ENCODE data around the gene IQCE. TPM values are rescaled to one million over a fixed set of nuclear protein-coding genes. Genes with fewer than 3 reads are reported as not detected.

Gene IQCE
- total and polyA plus RNA-seq, 2 donors from 2014 or later: 6.1 to 27.8 TPM

DNA sequence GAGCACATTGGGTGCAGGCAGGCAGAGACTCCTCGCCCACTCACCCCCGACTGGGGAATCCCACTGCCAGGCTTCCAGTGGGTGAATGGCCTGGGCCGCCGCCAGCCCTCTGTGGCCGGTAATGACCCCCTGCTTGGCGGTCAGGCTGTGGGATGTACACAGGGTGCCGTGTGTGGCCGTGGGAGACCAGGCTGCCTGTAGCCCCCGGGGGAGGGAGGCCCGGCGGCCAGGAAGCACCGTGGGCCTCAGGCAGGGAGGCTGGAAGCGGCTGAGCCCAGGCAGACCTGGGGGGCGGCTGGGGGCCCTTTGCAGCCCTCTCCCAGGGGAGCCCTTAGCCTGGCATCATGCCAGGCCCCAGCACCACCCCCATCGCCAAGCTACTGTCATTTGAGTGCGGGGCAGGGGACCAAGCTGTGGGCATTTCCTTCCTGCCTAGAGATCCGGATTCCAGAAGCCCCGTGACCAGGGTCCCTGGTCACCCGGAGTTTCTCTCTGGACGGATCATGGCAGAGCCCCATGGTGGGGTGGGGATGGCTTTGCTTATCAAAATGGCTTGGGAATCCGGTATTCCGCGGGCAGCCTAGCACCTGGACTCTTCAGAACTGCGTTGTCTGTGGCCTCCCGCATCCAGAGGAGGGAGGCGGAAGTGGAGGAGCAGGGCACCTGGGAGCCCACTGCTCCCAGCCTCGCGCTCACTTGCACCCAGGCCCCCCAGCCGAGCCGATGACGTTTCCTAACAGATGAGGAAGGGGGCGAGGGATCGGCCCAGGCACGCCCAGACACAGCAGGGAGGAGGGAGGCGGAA, 74.2 kb downstream of the IQCE start:
- H3K36me3 ChIP-seq (ENCODE audit: control insufficient read depth in 2 of 3, insufficient read depth in 3 of 3, low read length in 3 of 3): no peaks in the 10 kb centered on the region
- intact Hi-C loops (cut with DNase I): no loop called here
- H3K9me3 ChIP-seq (ENCODE audit: control insufficient read depth in 2 of 3, insufficient read depth in 1 of 3, low read length in 3 of 3): no peaks in the 10 kb centered on the region
- peaks cover 0 to 49% (median 31%) of the 10 kb centered on the region in 3 donors for H3K4me1 ChIP-seq (ENCODE audit: control insufficient read depth in 2 of 3, insufficient read depth in 2 of 3, low read depth in 1 of 3, low read length in 3 of 3)
- peak overlapping the region; percentile 53 to 88 (median 68) for H3K4me3 ChIP-seq (ENCODE audit: low read length in 3 of 3)
- peak; percentile 64 to 89 (median 81) for DNase-seq
- H3K27me3 ChIP-seq (ENCODE audit: control insufficient read depth, insufficient read depth, low read length): no peaks in the 10 kb centered on the region
- H3K27ac ChIP-seq (ENCODE audit: low read depth in 2 of 2, low read length in 2 of 2): peak overlapping the region; percentile 64 to 94
- no peak for FAIRE-seq
- H3K9ac ChIP-seq (ENCODE audit: low read length in 3 of 3): peak overlapping the region; percentile 58 to 93 (median 78)
- TF ChIP-seq, protein P1, sequence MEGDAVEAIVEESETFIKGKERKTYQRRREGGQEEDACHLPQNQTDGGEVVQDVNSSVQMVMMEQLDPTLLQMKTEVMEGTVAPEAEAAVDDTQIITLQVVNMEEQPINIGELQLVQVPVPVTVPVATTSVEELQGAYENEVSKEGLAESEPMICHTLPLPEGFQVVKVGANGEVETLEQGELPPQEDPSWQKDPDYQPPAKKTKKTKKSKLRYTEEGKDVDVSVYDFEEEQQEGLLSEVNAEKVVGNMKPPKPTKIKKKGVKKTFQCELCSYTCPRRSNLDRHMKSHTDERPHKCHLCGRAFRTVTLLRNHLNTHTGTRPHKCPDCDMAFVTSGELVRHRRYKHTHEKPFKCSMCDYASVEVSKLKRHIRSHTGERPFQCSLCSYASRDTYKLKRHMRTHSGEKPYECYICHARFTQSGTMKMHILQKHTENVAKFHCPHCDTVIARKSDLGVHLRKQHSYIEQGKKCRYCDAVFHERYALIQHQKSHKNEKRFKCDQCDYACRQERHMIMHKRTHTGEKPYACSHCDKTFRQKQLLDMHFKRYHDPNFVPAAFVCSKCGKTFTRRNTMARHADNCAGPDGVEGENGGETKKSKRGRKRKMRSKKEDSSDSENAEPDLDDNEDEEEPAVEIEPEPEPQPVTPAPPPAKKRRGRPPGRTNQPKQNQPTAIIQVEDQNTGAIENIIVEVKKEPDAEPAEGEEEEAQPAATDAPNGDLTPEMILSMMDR (IDR thresholded peaks at IDR 0.05; ENCODE audit: borderline replicate concordance, extremely low read depth, insufficient read depth): no peak

DNA sequence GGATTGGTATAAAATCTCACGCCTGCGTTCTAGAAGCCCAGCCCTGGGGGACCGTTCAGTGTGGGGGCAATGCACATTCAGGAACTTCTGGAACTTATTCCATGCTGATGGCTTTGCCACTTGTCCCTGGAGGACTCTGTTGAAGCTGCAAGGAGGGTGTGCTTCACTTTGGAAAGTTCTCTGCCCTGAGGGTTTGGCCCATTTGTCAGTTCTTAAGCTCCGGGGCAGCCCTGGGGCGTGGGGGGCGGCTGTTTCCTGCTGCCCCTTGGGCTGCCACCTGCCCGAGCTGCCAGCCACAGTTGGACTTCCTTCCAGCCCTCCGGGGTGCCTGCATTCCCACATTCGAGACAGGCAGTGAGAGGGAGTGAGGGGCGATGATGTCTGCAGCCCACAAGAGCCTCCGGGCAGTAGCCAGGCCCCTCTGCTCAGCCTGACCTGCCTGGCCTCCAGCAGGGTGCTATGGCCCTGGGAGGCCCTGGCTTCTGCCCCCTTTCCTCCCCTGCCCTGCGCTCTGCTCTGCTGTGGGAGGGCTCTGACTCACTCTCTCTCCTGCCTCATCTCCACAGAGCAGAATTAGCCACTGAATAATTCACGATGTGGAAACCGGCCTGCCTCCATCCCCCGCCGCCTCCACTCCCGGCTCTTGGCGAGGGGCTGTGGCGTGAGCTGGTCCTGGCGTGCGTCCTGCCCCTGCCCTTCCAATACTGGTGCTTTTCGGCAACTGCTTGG, 74.9 kb downstream of the IQCE start:
- Histone ChIP-seq H3K27ac (ENCODE audit: low read depth in 2 of 2, low read length in 2 of 2) (peak overlapping the region; percentile 64 to 94), H3K9me3 (ENCODE audit: control insufficient read depth in 2 of 3, insufficient read depth in 1 of 3, low read length in 3 of 3) (no peaks in the 10 kb centered on the region), H3K4me3 (ENCODE audit: low read length in 3 of 3) (peak overlapping the region; percentile 53 to 88 (median 68)), H3K4me1 (ENCODE audit: control insufficient read depth in 2 of 3, insufficient read depth in 2 of 3, low read depth in 1 of 3, low read length in 3 of 3) (peaks cover 0 to 53% (median 31%) of the 10 kb centered on the region in 3 donors), H3K9ac (ENCODE audit: low read length in 3 of 3) (peak overlapping the region; percentile 20 to 93 (median 57)), H3K27me3 (ENCODE audit: control insufficient read depth, insufficient read depth, low read length) (no peaks in the 10 kb centered on the region), H3K36me3 (ENCODE audit: control insufficient read depth in 2 of 3, insufficient read depth in 3 of 3, low read length in 3 of 3) (no peaks in the 10 kb centered on the region)
- no peak for FAIRE-seq
- intact Hi-C loops (cut with DNase I): no loop called here
- TF ChIP-seq, protein P1 (IDR thresholded peaks at IDR 0.05; ENCODE audit: borderline replicate concordance, extremely low read depth, insufficient read depth): no peak
- DNase-seq: peak in 2 of 5 donors; percentile 71 to 88

DNA sequence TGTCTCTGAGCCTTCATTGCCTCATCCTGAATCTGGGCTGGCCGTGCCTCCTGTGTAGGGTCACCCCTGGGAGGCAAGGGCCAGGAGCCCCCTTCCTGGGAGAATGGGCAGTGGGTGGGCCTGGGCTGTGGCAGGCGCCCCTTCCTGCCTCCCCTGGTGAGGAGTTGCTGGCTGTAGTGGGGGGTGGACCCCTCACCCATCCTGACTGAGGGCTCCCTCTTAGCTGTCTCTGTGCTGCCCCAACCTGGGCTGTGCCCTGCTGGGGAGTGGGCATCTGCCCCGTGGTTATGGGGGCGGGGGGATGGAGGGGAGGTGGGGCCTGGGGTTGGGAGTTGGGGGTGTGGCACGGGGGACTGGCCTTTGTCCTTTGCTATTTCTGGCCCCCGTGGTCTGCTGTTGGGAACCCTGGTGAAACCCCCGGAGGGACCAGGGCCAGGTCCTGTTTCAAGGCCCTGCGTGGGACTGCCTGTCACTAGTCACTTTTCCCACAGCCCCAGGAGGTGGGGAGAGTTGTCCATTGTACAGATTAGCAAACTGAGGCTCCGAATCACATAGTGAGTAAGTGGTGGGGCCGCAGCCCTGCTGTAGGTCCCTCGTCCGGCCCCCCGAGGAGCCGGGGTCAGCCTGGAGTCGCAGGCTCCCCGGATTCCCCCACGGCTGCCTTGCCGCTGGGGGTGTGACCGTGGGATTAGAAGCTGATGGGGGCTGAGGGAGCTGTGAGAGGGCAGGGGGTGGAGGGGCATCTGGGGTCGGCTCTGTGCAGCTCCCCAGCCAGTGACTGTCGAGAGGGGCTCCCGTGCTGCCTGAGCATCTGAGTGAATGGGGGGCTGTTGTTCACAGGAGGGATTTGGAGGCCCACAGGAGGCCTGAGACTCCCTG, 75.7 kb downstream of the IQCE start:
- intact Hi-C loops (cut with DNase I): no loop called here
- Histone ChIP-seq H3K4me1 (ENCODE audit: control insufficient read depth in 2 of 3, insufficient read depth in 2 of 3, low read depth in 1 of 3, low read length in 3 of 3) (peaks cover 0 to 59% (median 29%) of the 10 kb centered on the region in 3 donors), H3K9me3 (ENCODE audit: control insufficient read depth in 2 of 3, insufficient read depth in 1 of 3, low read length in 3 of 3) (no peaks in the 10 kb centered on the region), H3K27me3 (ENCODE audit: control insufficient read depth, insufficient read depth, low read length) (no peaks in the 10 kb centered on the region), H3K4me3 (ENCODE audit: low read length in 3 of 3) (peak overlapping the region in 2 of 3 donors; percentile 53 to 88), H3K9ac (ENCODE audit: low read length in 3 of 3) (peak overlapping the region in 1 of 3 donors; percentile 93), H3K36me3 (ENCODE audit: control insufficient read depth in 2 of 3, insufficient read depth in 3 of 3, low read length in 3 of 3) (no peaks in the 10 kb centered on the region), H3K27ac (ENCODE audit: low read depth in 2 of 2, low read length in 2 of 2) (peak overlapping the region; percentile 64 to 94)
- DNase-seq (peak in 1 of 5 donors; percentile 64), FAIRE-seq (no peak)
- TF ChIP-seq, protein P1 (IDR thresholded peaks at IDR 0.05; ENCODE audit: borderline replicate concordance, extremely low read depth, insufficient read depth): no peak

All from kidney (tissue), 14 donors.